Posterior cingulate gyrus (tissue), 11 donors: ENCODE data around the gene GCHFR.
A peak's percentile ranks its signal among the peaks of the same experiment; 100 is the strongest.

Experiments
- DNase-seq, 10 donors: peaks; one replicate each; pipeline versions ENCODE4 v3.0.0 to v3.0.0-alpha.2; 2020 to 2021; ENCODE audit warnings: mixed read lengths in 3 of 10
- intact Hi-C: fragments of 100-400 bp; cut with DNase I; formaldehyde crosslinking; loops from one replicate; pipeline ENCODE4 v1.15.1; 2023

The GCHFR gene

GRCh38 chr15:40754574-40754882, 9.3 kb upstream of the GCHFR start:
- peak in 3 of 10 donors; percentile 28 to 86 (median 82) for DNase-seq

GRCh38 chr15:40754883-40755811, 8.7 kb upstream of the GCHFR start, which contains the start of gene RMDN3:
Gene RMDN3 (minus strand): TSS chr15:40755254. CDS start chr15:40754783, 471 bp downstream.
- intact Hi-C loops: loop anchor here (1.0 to 10.0 kb wide), 2 partner anchors 52 to 190 kb away; partner anchors contain the start of genes CCDC32, DNAJC17, RPUSD2 and ZFYVE19

More at GRCh38 chr15:40754574-40754882, 9.3 kb upstream of the GCHFR start:
- intact Hi-C loops: loop anchor here (10.0 kb wide), 1 partner anchor 190 kb away; the partner anchor contains the start of genes CCDC32 and RPUSD2

GRCh38 chr15:40755812-40756208, 8.1 kb upstream of the GCHFR start:
- peak in 1 of 10 donors; percentile 43 for DNase-seq
- intact Hi-C loops: loop anchor here (1.0 to 10.0 kb wide), 2 partner anchors 51 to 191 kb away; partner anchors contain the start of genes CCDC32, DNAJC17, RPUSD2 and ZFYVE19

More at GRCh38 chr15:40754883-40755811, 8.7 kb upstream of the GCHFR start, which contains the start of gene RMDN3:
- peak; percentile 81 to 99 (median 90) for DNase-seq

GRCh38 chr15:40756938-40757337, 6.9 kb upstream of the GCHFR start:
- intact Hi-C loops: loop anchor here (10.0 kb wide), 1 partner anchor 192 kb away; the partner anchor contains the start of genes CCDC32 and RPUSD2
- DNase-seq: peak in 2 of 10 donors; percentile 1 to 5

- intact Hi-C loops: loop anchor here (10.0 kb wide), 1 partner anchor 195 kb away; the partner anchor contains the start of genes CCDC32 and RPUSD2
- peak in 1 of 10 donors; percentile 3 for DNase-seq
Observed at GRCh38 chr15:40759961-40760360, 3.9 kb upstream of the GCHFR start.

- intact Hi-C loops: no loop called here
- peak in 5 of 10 donors; percentile 38 to 90 (median 85) for DNase-seq
Observed at GRCh38 chr15:40762919-40763800, 708 bp upstream of the GCHFR start.

- intact Hi-C loops: no loop called here
- DNase-seq: peak in 1 of 10 donors; percentile 62
Observed at GRCh38 chr15:40764629-40765103, 798 bp downstream of the GCHFR start.

- intact Hi-C loops: no loop called here
- no peak for DNase-seq
Observed at GRCh38 chr15:40766194-40766815, 2.4 kb downstream of the GCHFR start.

- peak in 2 of 10 donors; percentile 58 to 68 for DNase-seq
- intact Hi-C loops: no loop called here
Observed at GRCh38 chr15:40766906-40767837, 3.3 kb downstream of the GCHFR start.

- intact Hi-C loops: no loop called here
- DNase-seq: peak in 1 of 10 donors; percentile 62
Observed at GRCh38 chr15:40767838-40768500, 4.1 kb downstream of the GCHFR start.

GRCh38 chr15:40768521-40769273, 4.8 kb downstream of the GCHFR start:
- DNase-seq: no peak

GRCh38 chr15:40769274-40770146, 5.6 kb downstream of the GCHFR start, which contains the start of gene C15orf62:
Gene C15orf62 (plus strand): TSS chr15:40769980. CDS start chr15:40770496, 516 bp downstream.
- DNase-seq: peak in 3 of 10 donors; percentile 41 to 87 (median 85)
- intact Hi-C loops: no loop called here

More at GRCh38 chr15:40768521-40769273, 4.8 kb downstream of the GCHFR start:
- intact Hi-C loops: no loop called here

GRCh38 chr15:40770147-40770721, 6.4 kb downstream of the GCHFR start:
- intact Hi-C loops: no loop called here
- DNase-seq: peak in 1 of 10 donors; percentile 83

- intact Hi-C loops: no loop called here
- DNase-seq: no peak
Observed at GRCh38 chr15:40771242-40771641, 7.4 kb downstream of the GCHFR start.

GRCh38 chr15:40772014-40772413, 8.1 kb downstream of the GCHFR start:
- DNase-seq: peak in 2 of 10 donors; percentile 45 to 82
- intact Hi-C loops: no loop called here

- peak in 2 of 10 donors; percentile 53 to 55 for DNase-seq
- intact Hi-C loops: no loop called here
Observed at GRCh38 chr15:40773496-40773895, 9.6 kb downstream of the GCHFR start.
